HFFc6 (cell line): ENCODE measurements around the gene STYXL1. TPM values are rescaled to one million over a fixed set of nuclear protein-coding genes. Genes with fewer than 3 reads are reported as not detected.

ENCODE experiments used
- DNase-seq: peaks from one replicate; pipeline ENCODE4 v3.0.0-alpha.2; 2018
- H3K27ac Mint-ChIP-seq: 2 replicates; pipeline ENCODE4 v1.8.0; 2020; ENCODE audit warnings: mild to moderate bottlenecking, mixed read lengths
- H3K27me3 Mint-ChIP-seq: 2 replicates; pipeline ENCODE4 v1.8.0; 2021; ENCODE audit warnings: mild to moderate bottlenecking, moderate library complexity, mixed read lengths; ENCODE audit not compliant: insufficient read depth
- H3K36me3 Mint-ChIP-seq: 2 replicates; pipeline ENCODE4 v1.8.0; 2021; ENCODE audit warnings: low read depth, mixed read lengths
- H3K4me1 Mint-ChIP-seq: 2 replicates; pipeline ENCODE4 v1.8.0; 2020; ENCODE audit warnings: low read depth, mixed read lengths
- H3K4me3 Mint-ChIP-seq: 2 replicates; pipeline ENCODE4 v1.8.0; 2020; ENCODE audit warnings: mild to moderate bottlenecking, moderate library complexity, mixed read lengths
- H3K9me3 Mint-ChIP-seq: 2 replicates; pipeline ENCODE4 v1.8.0; 2020; ENCODE audit warnings: mild to moderate bottlenecking, mixed read lengths
- total RNA-seq, 6 experiments: library from RNA; stranded (reverse); fragmentation: NEBNext Ultra II Directional; extraction: Animal tissue kit (Norgen Biotek cat#: 25700); gene quantifications; 2 replicates in 1 of 6; 3 replicates in 5 of 6; pipeline ENCODE4 v1.2.3, GENCODE V29; 2021
- TF ChIP-seq, protein P1 (sequence below): fragments of 200-600 bp; sonication (generic); IDR thresholded peaks from 2 replicates; pipeline ENCODE4 v1.5.0; 2021; ENCODE audit warnings: antibody characterized with exemption, mild to moderate bottlenecking

Gene STYXL1
- total RNA-seq, 6 experiments from 2014 or later: 29.6 to 38.3 (median 32.0) TPM

DNA sequence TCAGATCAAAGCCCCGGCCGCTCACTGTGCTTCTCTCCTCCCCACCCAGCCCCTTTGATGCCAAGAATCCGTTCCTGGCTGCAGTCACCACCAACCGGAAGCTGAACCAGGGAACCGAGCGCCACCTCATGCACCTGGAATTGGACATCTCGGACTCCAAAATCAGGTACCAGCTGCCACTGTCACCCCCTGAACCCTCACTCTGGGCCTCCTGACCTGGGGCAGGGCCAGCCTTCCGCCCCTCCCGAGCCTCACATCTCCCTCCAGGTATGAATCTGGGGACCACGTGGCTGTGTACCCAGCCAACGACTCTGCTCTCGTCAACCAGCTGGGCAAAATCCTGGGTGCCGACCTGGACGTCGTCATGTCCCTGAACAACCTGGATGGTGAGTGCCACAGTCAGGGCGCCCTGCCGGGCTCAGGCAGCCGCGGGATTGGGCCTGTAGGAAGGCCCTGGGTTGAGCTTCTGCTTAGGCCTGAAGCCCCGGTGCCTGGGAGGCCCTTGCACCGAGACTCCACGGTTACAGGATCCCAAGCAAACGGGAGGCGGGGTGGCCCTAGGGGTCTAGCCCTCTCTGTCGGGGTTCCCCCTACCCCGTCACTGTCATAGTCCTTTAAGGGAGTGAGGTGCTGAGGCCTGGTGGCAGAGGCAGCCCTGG, 64.2 kb downstream of the STYXL1 start:
- Mint-ChIP-seq H3K9me3 (no peaks in the 10 kb centered on the region), H3K4me3 (no peak overlapping the region), H3K27me3 (peaks cover 13% of the 10 kb centered on the region), H3K27ac (no peak overlapping the region), H3K36me3 (peaks cover 4% of the 10 kb centered on the region; the same call in 1 of the 2 replicates), H3K4me1 (no peaks in the 10 kb centered on the region)
- TF ChIP-seq, protein P1, sequence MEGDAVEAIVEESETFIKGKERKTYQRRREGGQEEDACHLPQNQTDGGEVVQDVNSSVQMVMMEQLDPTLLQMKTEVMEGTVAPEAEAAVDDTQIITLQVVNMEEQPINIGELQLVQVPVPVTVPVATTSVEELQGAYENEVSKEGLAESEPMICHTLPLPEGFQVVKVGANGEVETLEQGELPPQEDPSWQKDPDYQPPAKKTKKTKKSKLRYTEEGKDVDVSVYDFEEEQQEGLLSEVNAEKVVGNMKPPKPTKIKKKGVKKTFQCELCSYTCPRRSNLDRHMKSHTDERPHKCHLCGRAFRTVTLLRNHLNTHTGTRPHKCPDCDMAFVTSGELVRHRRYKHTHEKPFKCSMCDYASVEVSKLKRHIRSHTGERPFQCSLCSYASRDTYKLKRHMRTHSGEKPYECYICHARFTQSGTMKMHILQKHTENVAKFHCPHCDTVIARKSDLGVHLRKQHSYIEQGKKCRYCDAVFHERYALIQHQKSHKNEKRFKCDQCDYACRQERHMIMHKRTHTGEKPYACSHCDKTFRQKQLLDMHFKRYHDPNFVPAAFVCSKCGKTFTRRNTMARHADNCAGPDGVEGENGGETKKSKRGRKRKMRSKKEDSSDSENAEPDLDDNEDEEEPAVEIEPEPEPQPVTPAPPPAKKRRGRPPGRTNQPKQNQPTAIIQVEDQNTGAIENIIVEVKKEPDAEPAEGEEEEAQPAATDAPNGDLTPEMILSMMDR: no peak
- no peak for DNase-seq

DNA sequence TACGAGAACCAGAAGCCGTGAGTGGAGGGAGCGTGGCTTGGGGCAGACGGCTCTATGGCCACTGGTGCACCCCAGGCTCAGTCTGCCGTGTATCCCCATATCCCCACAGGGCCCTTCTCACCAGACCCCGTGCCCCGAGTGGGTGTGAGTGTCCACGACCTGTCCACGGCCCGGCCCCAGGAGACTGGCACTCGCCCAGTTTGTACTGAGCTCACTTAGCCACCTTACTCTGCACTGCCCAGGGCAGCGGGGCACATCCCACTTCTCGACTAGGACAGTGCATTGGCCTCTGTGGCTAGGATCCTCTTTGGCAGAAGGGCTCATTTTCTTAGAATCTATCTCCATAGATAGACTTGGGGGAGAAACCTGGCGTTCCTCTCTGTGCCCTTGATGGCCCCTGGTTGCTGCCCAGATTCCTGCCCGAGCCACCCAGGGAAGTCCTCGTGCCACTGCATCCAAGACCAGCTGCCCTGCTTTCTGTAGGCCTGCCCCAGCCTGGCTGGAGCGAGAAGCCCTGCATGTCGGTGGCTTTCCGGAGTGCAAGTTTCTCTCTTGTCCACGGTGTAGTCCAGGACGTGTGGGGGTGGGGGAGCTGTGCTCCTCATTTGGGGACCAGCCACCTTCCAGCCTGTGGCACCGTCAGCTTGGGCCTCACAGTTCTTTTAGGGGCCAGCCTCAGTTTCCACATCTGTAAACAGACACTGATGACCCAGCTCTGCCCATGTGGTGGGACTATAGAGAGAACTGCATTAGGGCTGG, 65.3 kb downstream of the STYXL1 start:
- peaks cover 4% of the 10 kb centered on the region; the same call in 1 of the 2 replicates for H3K36me3 Mint-ChIP-seq
- TF ChIP-seq, protein P1: no peak
- no peak overlapping the region for H3K27ac Mint-ChIP-seq
- no peak for DNase-seq
- peaks cover 13% of the 10 kb centered on the region for H3K27me3 Mint-ChIP-seq
- H3K4me3 Mint-ChIP-seq: no peak overlapping the region
- no peaks in the 10 kb centered on the region for H3K4me1 Mint-ChIP-seq
- no peaks in the 10 kb centered on the region for H3K9me3 Mint-ChIP-seq

DNA sequence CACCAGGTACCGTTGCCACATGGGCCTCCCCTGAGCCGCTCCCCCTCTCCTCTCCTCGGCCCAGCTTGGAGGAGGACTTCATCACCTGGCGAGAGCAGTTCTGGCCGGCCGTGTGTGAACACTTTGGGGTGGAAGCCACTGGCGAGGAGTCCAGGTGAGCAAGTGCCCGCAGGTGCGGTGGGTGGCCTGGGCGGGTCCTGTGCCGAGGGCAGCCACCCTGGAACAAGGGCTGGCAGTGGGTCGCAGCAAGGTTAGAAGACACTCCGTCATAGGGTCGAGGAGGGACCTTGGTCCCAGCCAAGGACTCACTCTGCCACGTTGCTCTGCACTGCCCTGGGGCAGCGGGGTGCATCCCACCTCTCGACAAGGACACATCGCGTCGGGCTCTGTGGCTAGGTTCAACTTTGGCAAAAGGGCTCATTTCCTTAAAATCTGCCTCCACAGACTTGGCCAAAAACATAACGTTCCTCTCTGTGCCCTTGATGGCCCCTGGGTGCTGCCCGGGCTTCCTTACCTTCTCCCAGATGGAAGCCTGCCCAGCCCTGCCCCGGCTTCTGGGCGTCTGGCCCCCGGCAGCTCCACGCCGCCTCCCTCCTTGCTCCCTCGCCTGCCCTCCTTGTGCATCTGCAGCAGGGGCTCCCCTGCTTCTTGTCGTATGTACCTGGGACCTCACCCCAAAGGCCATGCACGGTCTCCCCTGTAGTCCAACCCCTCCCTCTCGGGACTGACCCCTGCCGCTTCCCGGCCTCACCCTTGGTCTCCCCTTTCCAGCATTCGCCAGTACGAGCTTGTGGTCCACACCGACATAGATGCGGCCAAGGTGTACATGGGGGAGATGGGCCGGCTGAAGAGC, 66.1 kb downstream of the STYXL1 start:
- Mint-ChIP-seq H3K36me3 (peaks cover 4% of the 10 kb centered on the region; the same call in 1 of the 2 replicates), H3K4me1 (no peaks in the 10 kb centered on the region), H3K27me3 (peaks cover 13% of the 10 kb centered on the region), H3K27ac (no peak overlapping the region), H3K9me3 (no peaks in the 10 kb centered on the region), H3K4me3 (no peak overlapping the region)
- DNase-seq: no peak
- TF ChIP-seq, protein P1: no peak

DNA sequence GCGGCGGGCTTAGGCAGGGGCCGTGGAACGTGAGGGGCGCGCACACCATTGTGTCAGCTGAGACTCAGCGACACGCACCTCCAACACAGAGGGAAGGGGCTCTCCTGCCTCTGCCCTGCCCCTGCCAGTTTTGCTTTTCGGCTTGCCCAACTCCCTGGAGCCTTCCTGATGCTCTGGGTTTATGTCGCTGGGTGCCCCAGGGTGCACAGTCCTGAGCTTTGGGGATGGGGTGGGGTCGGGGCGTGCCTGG, 66.7 kb downstream of the STYXL1 start:
- DNase-seq: no peak

More for the DNA sequence above, 66.7 kb downstream of the STYXL1 start:
- peaks cover 4% of the 10 kb centered on the region; the same call in 1 of the 2 replicates for H3K36me3 Mint-ChIP-seq
- peaks cover 13% of the 10 kb centered on the region for H3K27me3 Mint-ChIP-seq
- TF ChIP-seq, protein P1: no peak
- H3K9me3 Mint-ChIP-seq: no peaks in the 10 kb centered on the region
- H3K27ac Mint-ChIP-seq: no peak overlapping the region
- H3K4me3 Mint-ChIP-seq: no peak overlapping the region
- no peaks in the 10 kb centered on the region for H3K4me1 Mint-ChIP-seq
